ENCODE data around the gene MYO1C.
"Not testable (repeated sequence)": the region's sequence is repeated elsewhere in the genome, so short reads cannot be mapped to it uniquely, and the experiment has no call there.

MYO1C gene

GRCh38 chr17:1533661-1534325 lies 41.3 kb upstream of the MYO1C start:
- H3K27ac ChIP-seq (replicated peaks) = no peak overlapping the region
- H3K27me3 ChIP-seq (ENCODE audit: insufficient read depth, poor library complexity, severe bottlenecking) = no peaks in the 10 kb centered on the region
- DNase-seq (ENCODE audit: low read depth in 1 of 2, low spot score in 1 of 2) = no peak
- H3K4me3 ChIP-seq (replicated peaks; ENCODE audit: insufficient read depth, low read length) = no peak overlapping the region
- TF ChIP-seq POLR2AphosphoS5 (IDR thresholded peaks at IDR 0.05; ENCODE audit: low read depth) (no peak), SPI1 (IDR thresholded peaks at IDR 0.05; ENCODE audit: borderline replicate concordance, low read depth) (no peak), CTCF (IDR thresholded peaks at IDR 0.05; ENCODE audit: insufficient read depth, low read length) (no peak), GABPA (IDR thresholded peaks at IDR 0.05; ENCODE audit: low read depth) (no peak)
- TF ChIP-seq, protein P1, sequence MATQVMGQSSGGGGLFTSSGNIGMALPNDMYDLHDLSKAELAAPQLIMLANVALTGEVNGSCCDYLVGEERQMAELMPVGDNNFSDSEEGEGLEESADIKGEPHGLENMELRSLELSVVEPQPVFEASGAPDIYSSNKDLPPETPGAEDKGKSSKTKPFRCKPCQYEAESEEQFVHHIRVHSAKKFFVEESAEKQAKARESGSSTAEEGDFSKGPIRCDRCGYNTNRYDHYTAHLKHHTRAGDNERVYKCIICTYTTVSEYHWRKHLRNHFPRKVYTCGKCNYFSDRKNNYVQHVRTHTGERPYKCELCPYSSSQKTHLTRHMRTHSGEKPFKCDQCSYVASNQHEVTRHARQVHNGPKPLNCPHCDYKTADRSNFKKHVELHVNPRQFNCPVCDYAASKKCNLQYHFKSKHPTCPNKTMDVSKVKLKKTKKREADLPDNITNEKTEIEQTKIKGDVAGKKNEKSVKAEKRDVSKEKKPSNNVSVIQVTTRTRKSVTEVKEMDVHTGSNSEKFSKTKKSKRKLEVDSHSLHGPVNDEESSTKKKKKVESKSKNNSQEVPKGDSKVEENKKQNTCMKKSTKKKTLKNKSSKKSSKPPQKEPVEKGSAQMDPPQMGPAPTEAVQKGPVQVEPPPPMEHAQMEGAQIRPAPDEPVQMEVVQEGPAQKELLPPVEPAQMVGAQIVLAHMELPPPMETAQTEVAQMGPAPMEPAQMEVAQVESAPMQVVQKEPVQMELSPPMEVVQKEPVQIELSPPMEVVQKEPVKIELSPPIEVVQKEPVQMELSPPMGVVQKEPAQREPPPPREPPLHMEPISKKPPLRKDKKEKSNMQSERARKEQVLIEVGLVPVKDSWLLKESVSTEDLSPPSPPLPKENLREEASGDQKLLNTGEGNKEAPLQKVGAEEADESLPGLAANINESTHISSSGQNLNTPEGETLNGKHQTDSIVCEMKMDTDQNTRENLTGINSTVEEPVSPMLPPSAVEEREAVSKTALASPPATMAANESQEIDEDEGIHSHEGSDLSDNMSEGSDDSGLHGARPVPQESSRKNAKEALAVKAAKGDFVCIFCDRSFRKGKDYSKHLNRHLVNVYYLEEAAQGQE (IDR thresholded peaks at IDR 0.05; ENCODE audit: insufficient replicate concordance, low read depth) = no peak

DNA sequence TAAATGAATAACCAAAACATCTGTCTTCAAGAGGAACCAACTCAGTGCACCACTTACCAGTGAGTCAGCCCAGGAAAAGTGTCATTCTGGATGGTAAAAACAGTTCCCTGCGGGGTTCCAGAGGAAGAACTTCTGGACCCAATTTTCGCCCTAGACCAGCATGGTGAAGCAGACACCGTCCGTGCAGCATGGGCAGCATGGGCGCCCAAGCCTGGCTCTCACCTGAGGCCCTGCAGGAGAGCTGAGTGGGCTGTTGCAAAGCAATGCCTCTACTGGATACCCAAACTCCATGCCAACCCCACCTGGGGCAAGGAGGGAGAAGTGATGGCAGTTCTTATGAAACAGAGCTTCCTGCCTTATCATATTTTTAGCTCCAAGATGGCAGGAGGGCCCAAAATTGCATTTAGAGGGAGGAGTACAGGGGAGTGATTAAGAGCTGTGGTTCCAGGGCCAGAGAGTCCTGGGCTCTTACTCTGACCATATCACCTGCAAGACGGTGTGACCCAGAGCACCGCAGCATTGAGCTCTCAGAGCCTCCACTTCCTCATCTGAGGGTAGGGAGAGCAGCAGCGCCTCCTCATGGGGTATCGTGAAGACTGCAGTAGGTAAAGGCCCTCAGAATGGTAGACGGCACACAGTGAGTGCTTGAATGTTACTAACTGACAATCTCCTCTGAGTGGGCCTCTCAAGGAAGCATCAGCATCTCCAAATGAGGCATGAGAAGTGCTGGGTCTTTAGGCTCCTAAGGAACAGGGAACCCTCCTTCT lies 40.5 kb upstream of the MYO1C start:
- peak in 1 of 2 experiments; percentile 51 for DNase-seq (ENCODE audit: low read depth in 1 of 2, low spot score in 1 of 2)
- TF ChIP-seq CTCF (IDR thresholded peaks at IDR 0.05; ENCODE audit: insufficient read depth, low read length) (peak; percentile 41), SPI1 (IDR thresholded peaks at IDR 0.05; ENCODE audit: borderline replicate concordance, low read depth) (peak; percentile 87), GABPA (IDR thresholded peaks at IDR 0.05; ENCODE audit: low read depth) (no peak), POLR2AphosphoS5 (IDR thresholded peaks at IDR 0.05; ENCODE audit: low read depth) (no peak)
- TF ChIP-seq, protein P1 (IDR thresholded peaks at IDR 0.05; ENCODE audit: insufficient replicate concordance, low read depth) = no peak
- no peak overlapping the region for H3K27ac ChIP-seq (replicated peaks)
- no peaks in the 10 kb centered on the region for H3K27me3 ChIP-seq (ENCODE audit: insufficient read depth, poor library complexity, severe bottlenecking)
- H3K4me3 ChIP-seq (replicated peaks; ENCODE audit: insufficient read depth, low read length) = no peak overlapping the region

- no peak for DNase-seq (ENCODE audit: low read depth in 1 of 2, low spot score in 1 of 2)
- Histone ChIP-seq H3K27ac (replicated peaks) (no peak overlapping the region), H3K4me3 (replicated peaks; ENCODE audit: insufficient read depth, low read length) (no peak overlapping the region), H3K27me3 (ENCODE audit: insufficient read depth, poor library complexity, severe bottlenecking) (no peaks in the 10 kb centered on the region)
- no peak for TF ChIP-seq SPI1 (IDR thresholded peaks at IDR 0.05; ENCODE audit: borderline replicate concordance, low read depth)
- TF ChIP-seq, protein P1 (IDR thresholded peaks at IDR 0.05; ENCODE audit: insufficient replicate concordance, low read depth) = no peak
- TF ChIP-seq POLR2AphosphoS5 (IDR thresholded peaks at IDR 0.05; ENCODE audit: low read depth) = no peak
- no peak for TF ChIP-seq GABPA (IDR thresholded peaks at IDR 0.05; ENCODE audit: low read depth)
- TF ChIP-seq CTCF (IDR thresholded peaks at IDR 0.05; ENCODE audit: insufficient read depth, low read length) = no peak
Observed at GRCh38 chr17:1529863-1530262, 37.4 kb upstream of the MYO1C start.

DNA sequence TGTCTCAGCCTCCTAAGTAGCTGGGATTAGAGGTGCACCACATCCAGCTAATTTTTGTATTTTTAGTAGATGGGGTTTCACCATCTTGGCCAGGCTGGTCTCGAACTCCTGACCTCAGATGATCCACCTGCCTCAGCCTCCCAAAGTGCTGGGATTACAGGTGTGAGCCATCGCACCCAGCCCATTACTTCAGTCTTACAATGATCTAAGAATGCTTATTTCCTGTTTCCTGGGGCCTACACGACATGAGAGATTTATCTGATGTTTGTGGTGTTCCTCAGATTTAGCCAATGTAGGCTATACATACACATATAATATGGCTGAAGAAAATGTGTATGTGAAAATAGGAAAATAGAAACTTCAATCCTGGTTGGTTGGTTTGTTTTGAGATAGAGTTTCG lies 34.4 kb upstream of the MYO1C start:
- not testable (repeated sequence) for DNase-seq (ENCODE audit: low read depth in 1 of 2, low spot score in 1 of 2); H3K27me3 ChIP-seq (ENCODE audit: insufficient read depth, poor library complexity, severe bottlenecking); H3K27ac ChIP-seq (replicated peaks); H3K4me3 ChIP-seq (replicated peaks; ENCODE audit: insufficient read depth, low read length)
